HG03159 (cell line): ENCODE results near the gene SIGLEC6.

ENCODE experiments used
- ATAC-seq: cut with Tn5 transposase; IDR thresholded peaks from one replicate; pipeline ENCODE4 v1.9.1; 2021; ENCODE audit warnings: mild to moderate bottlenecking, moderate library complexity; ENCODE audit not compliant: unreplicated experiment

SIGLEC6 gene

GRCh38 chr19:51531349-51532315, at the start of gene SIGLEC6:
Gene SIGLEC6, minus strand, starts transcription at chr19:51531670. Its CDS starts 22 bp downstream, at chr19:51531648.
- no peak for ATAC-seq

GRCh38 chr19:51576850-51577249, 45.4 kb upstream of the SIGLEC6 start:
- no peak for ATAC-seq

GRCh38 chr19:51573331-51573730, 41.9 kb upstream of the SIGLEC6 start:
- ATAC-seq, result no peak

- ATAC-seq, result no peak
Measured at GRCh38 chr19:51572908-51573307, 41.4 kb upstream of the SIGLEC6 start.

GRCh38 chr19:51572410-51572809, 40.9 kb upstream of the SIGLEC6 start:
- no peak for ATAC-seq

GRCh38 chr19:51571599-51571998, 40.1 kb upstream of the SIGLEC6 start:
- no peak for ATAC-seq

GRCh38 chr19:51570962-51571575, 39.6 kb upstream of the SIGLEC6 start, which contains the start of gene ZNF175:
Gene ZNF175, plus strand, starts transcription at chr19:51571283. Its CDS starts 2,047 bp downstream, at chr19:51573330.
- peak; percentile 68 for ATAC-seq

GRCh38 chr19:51568456-51568855, 37.0 kb upstream of the SIGLEC6 start:
- ATAC-seq, result no peak

- ATAC-seq, result no peak
Measured at GRCh38 chr19:51567583-51567982, 36.1 kb upstream of the SIGLEC6 start.

GRCh38 chr19:51566489-51567100, 35.1 kb upstream of the SIGLEC6 start:
- ATAC-seq, result no peak

- ATAC-seq, result no peak
Measured at GRCh38 chr19:51565583-51565982, 34.1 kb upstream of the SIGLEC6 start.

- no peak for ATAC-seq
Measured at GRCh38 chr19:51564791-51565190, 33.3 kb upstream of the SIGLEC6 start.

- ATAC-seq, result no peak
Measured at GRCh38 chr19:51560339-51560738, 28.9 kb upstream of the SIGLEC6 start.

- ATAC-seq, result no peak
Measured at GRCh38 chr19:51559240-51559639, 27.8 kb upstream of the SIGLEC6 start.

GRCh38 chr19:51552996-51553725, 21.7 kb upstream of the SIGLEC6 start:
- no peak for ATAC-seq

GRCh38 chr19:51552608-51552995, 21.1 kb upstream of the SIGLEC6 start:
- no peak for ATAC-seq

GRCh38 chr19:51551673-51552432, 20.4 kb upstream of the SIGLEC6 start:
- no peak for ATAC-seq

GRCh38 chr19:51550848-51551672, 19.6 kb upstream of the SIGLEC6 start:
- ATAC-seq, result no peak
